ENCODE data around the gene CUL1.

DNA sequence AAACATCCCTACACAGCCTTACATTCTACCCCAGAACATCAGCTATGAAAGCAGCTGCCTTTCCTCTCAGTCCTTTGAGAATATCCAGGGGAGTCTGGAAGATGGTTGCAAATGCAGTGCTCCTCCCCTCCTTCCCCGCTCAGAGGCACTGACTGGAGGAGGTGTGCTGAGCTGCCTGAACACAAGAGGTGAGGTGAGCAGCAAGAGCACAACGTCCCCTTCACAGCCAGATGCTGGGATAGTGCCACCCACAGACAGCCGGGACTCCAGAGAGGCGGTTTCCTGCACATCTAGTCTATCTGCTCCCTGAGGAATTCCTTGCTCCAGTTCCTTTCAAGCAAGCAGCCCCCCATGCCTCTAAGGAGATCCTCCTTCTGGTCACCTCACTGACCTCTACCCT is 111.2 kb downstream of the CUL1 start:
- TF ChIP-seq CTCF (conservative IDR thresholded peaks at IDR 0.05 in 1 of 2, IDR thresholded peaks at IDR 0.05 in 1 of 2; ENCODE audit: extremely low read depth in 1 of 2, insufficient read depth in 1 of 2, low read depth in 1 of 2, low read length in 2 of 2): no peak
- TF ChIP-seq EZH2 (IDR thresholded peaks at IDR 0.05; ENCODE audit: borderline replicate concordance, low read length): no peak
